Transverse colon (tissue), 4 donors: Measurements from ENCODE around the gene VEPH1.

ENCODE experiments used
- CTCF ChIP-seq, 5 experiments: fragments of 200-600 bp in 3 of 5; fragments of 450-650 bp in 2 of 5; sonication (generic) in 3 of 5; IDR thresholded peaks; 1 replicate in 2 of 5; 2 replicates in 3 of 5; pipeline ENCODE4 v1.5.1; 2016 to 2017; ENCODE audit warnings: antibody characterized with exemption in 5 of 5, inconsistent platforms in 3 of 5, mild to moderate bottlenecking in 2 of 5, moderate library complexity in 1 of 5
- POLR2A ChIP-seq: fragments of 450-650 bp; IDR thresholded peaks from one replicate; pipeline ENCODE4 v1.6.1; 2016; ENCODE audit warnings: antibody characterized with exemption, mild to moderate bottlenecking, moderate library complexity
- POLR2AphosphoS5 ChIP-seq, 3 donors: sonication (generic); formaldehyde crosslinking; IDR thresholded peaks; one replicate each; pipeline ENCODE4 v1.6.1; 2016; ENCODE audit warnings: antibody characterized with exemption in 3 of 3

- TF ChIP-seq CTCF (IDR thresholded peaks at IDR 0.05) (no peak), POLR2A (no peak), POLR2AphosphoS5 (IDR thresholded peaks at IDR 0.05) (no peak)
These were observed 15.1 kb downstream of the VEPH1 start for GRCh38 chr3:157488144-157488543.
